GM12878 (cell line): ENCODE data around the gene NAT14. TPM values are rescaled to one million over a fixed set of nuclear protein-coding genes. Genes with fewer than 3 reads are reported as not detected.

Source experiments
- ATAC-seq: fragments of 200-7000 bp; cut with Tn5 transposase; 3 replicates; pipeline ENCODE4 v1.9.1; 2020; ENCODE audit warnings: mild to moderate bottlenecking, moderate library complexity
- BruUV-seq: library from RNA; stranded (reverse); fragments of 400-500 nt; replicated peaks from 2 replicates; lab custom pipeline; 2021; lab: Mats Ljungman, UMichigan
- CTCF ChIA-PET: fragments of 300-600 bp; sonication (Branson Sonifier 250); formaldehyde crosslinking; extraction: SDS; loops from one replicate; lab custom pipeline; 2021; ENCODE audit warnings: inconsistent platforms; lab: Yijun Ruan, JAX
- POLR2A ChIA-PET: fragments of 350-600 bp; formaldehyde crosslinking; extraction: SDS; loops from one replicate; lab custom pipeline; 2021; ENCODE audit warnings: inconsistent platforms; lab: Charles Lee
- RAD21 ChIA-PET: fragments of 300-600 bp; sonication (Branson Sonifier 250); formaldehyde crosslinking; loops from one replicate; lab custom pipeline; 2023; ENCODE audit warnings: antibody characterized with exemption; ENCODE audit not compliant: unreplicated experiment; lab: Charles Lee
- SMC1A ChIA-PET: fragments of 300-600 bp; sonication (Branson Sonifier 250); formaldehyde crosslinking; loops from one replicate; lab custom pipeline; 2023; ENCODE audit not compliant: unreplicated experiment, uncharacterized antibody; lab: Charles Lee
- DNase-seq: peaks from one replicate; pipeline ENCODE4 v3.0.0-alpha.2; 2011; ENCODE audit warnings: low read depth, low spot score
- FAIRE-seq: peaks from 3 replicates; lab custom pipeline; 2011; peaks lifted over from hg19 to GRCh38; lab: Jason Lieb, UNC
- H2AFZ ChIP-seq: 2 replicates; pipeline ENCODE4 v1.6.0; 2011; ENCODE audit warnings: low read depth, low read length, control low read depth; ENCODE audit not compliant: control insufficient read depth
- H3K27ac ChIP-seq: 2 replicates; pipeline ENCODE4 v1.5.1; 2011; ENCODE audit warnings: control low read depth; ENCODE audit not compliant: control insufficient read depth, insufficient read depth
- H3K27me3 ChIP-seq, 2 experiments: replicated peaks in 1 of 2; 2 replicates each; pipeline versions ENCODE4 v1.6.0 to v1.6.1; 2011; ENCODE audit warnings: low read length in 1 of 2; ENCODE audit not compliant: control insufficient read depth in 2 of 2, insufficient read depth in 2 of 2
- H3K36me3 ChIP-seq, 2 experiments: 2 replicates each; pipeline ENCODE4 v1.5.1; 2011; ENCODE audit warnings: low read length in 1 of 2; ENCODE audit not compliant: control insufficient read depth in 2 of 2, insufficient read depth in 2 of 2
- H3K4me1 ChIP-seq: 2 replicates; pipeline ENCODE4 v1.6.1; 2011; ENCODE audit warnings: mild to moderate bottlenecking, low read length, moderate library complexity, mixed read lengths; ENCODE audit not compliant: control insufficient read depth, insufficient read depth
- H3K4me2 ChIP-seq: 2 replicates; pipeline ENCODE4 v1.6.0; 2011; ENCODE audit warnings: control low read depth; ENCODE audit not compliant: control insufficient read depth, insufficient read depth
- H3K4me3 ChIP-seq: fragments of 200-600 bp; sonication (generic); 2 replicates; pipeline ENCODE4 v1.5.1; 2016
- H3K79me2 ChIP-seq: 2 replicates; pipeline ENCODE4 v1.6.0; 2011; ENCODE audit warnings: low read length; ENCODE audit not compliant: control insufficient read depth, insufficient read depth
- H3K9ac ChIP-seq: 2 replicates; pipeline ENCODE4 v1.8.0; 2011; ENCODE audit warnings: low read length, control low read depth, mixed read lengths; ENCODE audit not compliant: control insufficient read depth, insufficient read depth
- H3K9me3 ChIP-seq: replicated peaks from 3 replicates; pipeline ENCODE4 v1.5.1; 2011; ENCODE audit warnings: mild to moderate bottlenecking, low read length; ENCODE audit not compliant: control insufficient read depth, insufficient read depth
- H4K20me1 ChIP-seq: 2 replicates; pipeline ENCODE4 v1.6.0; 2011; ENCODE audit not compliant: control insufficient read depth, insufficient read depth
- EGR1 ChIP-seq, 2 experiments: IDR thresholded peaks; 1 replicate in 1 of 2; 2 replicates in 1 of 2; pipeline ENCODE4 v1.6.1; 2011 to 2012; ENCODE audit warnings: low read depth in 2 of 2, low read length in 2 of 2, borderline replicate concordance in 1 of 2, mild to moderate bottlenecking in 1 of 2, moderate library complexity in 1 of 2
- WGBS: methylation state at CpG from one replicate; pipeline ENCODE4 v1.1.6; 2016; ENCODE audit warnings: low lambda C conversion rate; ENCODE audit not compliant: insufficient replicate concordance, insufficient coverage; ENCODE audit errors: missing lambda C conversion rate; 5-methylcytosine and 5-hydroxymethylcytosine counted together
- in situ Hi-C: fragments of 300-500 bp; cut with MboI; formaldehyde crosslinking; loops from 9 replicates; pipeline ENCODE4 v1.14.3; 2018; ENCODE audit warnings: mixed read lengths
- intact Hi-C: fragments of 100-400 bp; cut with micrococcal nuclease; formaldehyde crosslinking; loops from one replicate; pipeline ENCODE4 v1.14.2; 2022; ENCODE audit not compliant: unreplicated experiment
- polyA plus RNA-seq, 11 experiments: library from polyadenylated mRNA; depleted of rRNA in 4 of 11; unstranded in 6 of 11; stranded (reverse) in 5 of 11; fragments of >200 nt; fragmentation: Nextera tagmentation in 4 of 11; fragmentation: Illumina TruSeq in 1 of 11; extraction: Ambion mirVana in 4 of 11; extraction: Trizol in 1 of 11; gene quantifications; 1 replicate in 1 of 11; 2 replicates in 10 of 11; pipeline versions ENCODE4 v1.2.1 to v1.2.3, GENCODE V29; 2011 to 2016; ENCODE audit warnings: inconsistent platforms in 2 of 11, missing spikeins in 2 of 11, low read depth in 1 of 11
- total RNA-seq, 4 experiments: library from RNA; depleted of rRNA in 3 of 4; stranded (reverse); fragments of >200 nt in 3 of 4; fragmentation: Illumina TruSeq in 1 of 4; extraction: Trizol in 1 of 4; gene quantifications; 2 replicates each; pipeline versions ENCODE4 v1.2.1 to v1.2.3, GENCODE V29; 2013 to 2021
- TF ChIP-seq, protein P1 (sequence below): IDR thresholded peaks from 2 replicates; pipeline ENCODE4 v1.6.1; 2012; ENCODE audit warnings: low read depth, low read length, improper control_type of control experiment

Gene NAT14
- total and polyA plus RNA-seq, 10 of the 15 experiments (the other 5 are each of a cell fraction or from before 2014, with no cell fraction given) = 0.87 to 23.6 (median 9.7) TPM

DNA sequence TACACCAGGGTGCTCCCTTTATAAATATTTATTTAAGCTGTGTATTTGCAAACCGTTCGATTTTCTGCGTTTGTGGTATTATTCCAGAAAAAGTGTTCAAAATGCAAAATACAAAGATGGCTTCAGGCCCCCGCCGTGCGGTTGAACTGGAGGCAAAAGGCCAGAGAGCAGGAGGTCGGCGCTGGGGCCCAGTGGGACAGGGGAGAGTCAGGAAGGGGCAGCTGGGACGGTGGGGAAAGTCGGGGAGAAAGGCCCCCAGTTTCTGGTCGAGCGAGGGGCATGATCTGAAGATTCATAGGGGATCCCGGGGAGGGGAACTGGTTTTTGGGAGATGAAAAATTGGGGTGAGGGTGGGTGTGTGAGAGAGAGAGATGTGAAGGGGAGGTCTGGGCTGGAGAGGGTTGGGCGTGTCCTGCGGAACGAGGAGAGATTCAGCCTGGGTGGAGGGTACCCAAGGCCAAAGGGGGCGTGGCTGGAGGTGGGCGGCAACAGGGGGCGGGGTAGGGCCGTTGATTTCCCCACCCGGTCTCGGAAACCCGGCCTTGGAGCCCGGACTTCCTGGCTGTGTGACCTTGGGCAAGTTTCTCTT is 24.2 kb upstream of the NAT14 start:
- Histone ChIP-seq H3K36me3 (no peaks in the 10 kb centered on the region; a peak in 2 of 4 replicates), H3K4me3 (peak overlapping the region; percentile 96; the same call in 1 of the 2 replicates), H3K4me2 (peak overlapping the region; percentile 71), H4K20me1 (no peaks in the 10 kb centered on the region; the same call in 1 of the 2 replicates), H3K79me2 (peaks cover 9% of the 10 kb centered on the region), H3K9ac (peak overlapping the region; percentile 97), H3K27me3 (no peaks in the 10 kb centered on the region), H2AFZ (no peak overlapping the region), H3K9me3 (no peaks in the 10 kb centered on the region), H3K27ac (peak overlapping the region; percentile 94), H3K4me1 (no peaks in the 10 kb centered on the region)
- DNase-seq (no peak), ATAC-seq (peak; percentile 64), FAIRE-seq (peak; percentile 65)
- POLR2A ChIA-PET = no interaction called here
- in situ Hi-C loops = no loop called here
- RAD21 ChIA-PET = no interaction called here
- intact Hi-C loops = no loop called here
- CTCF ChIA-PET = interaction anchor here (0.7 to 3.2 kb wide), 2 partner anchors 43 to 160 kb away, joined by 4 to 15 read pairs; no protein-coding TSS in a partner anchor
- WGBS = 58% methylated on average over 15 of the region's 24 CpGs
- no TSS peak for BruUV-seq
- SMC1A ChIA-PET = no interaction called here
- TF ChIP-seq, protein P1, sequence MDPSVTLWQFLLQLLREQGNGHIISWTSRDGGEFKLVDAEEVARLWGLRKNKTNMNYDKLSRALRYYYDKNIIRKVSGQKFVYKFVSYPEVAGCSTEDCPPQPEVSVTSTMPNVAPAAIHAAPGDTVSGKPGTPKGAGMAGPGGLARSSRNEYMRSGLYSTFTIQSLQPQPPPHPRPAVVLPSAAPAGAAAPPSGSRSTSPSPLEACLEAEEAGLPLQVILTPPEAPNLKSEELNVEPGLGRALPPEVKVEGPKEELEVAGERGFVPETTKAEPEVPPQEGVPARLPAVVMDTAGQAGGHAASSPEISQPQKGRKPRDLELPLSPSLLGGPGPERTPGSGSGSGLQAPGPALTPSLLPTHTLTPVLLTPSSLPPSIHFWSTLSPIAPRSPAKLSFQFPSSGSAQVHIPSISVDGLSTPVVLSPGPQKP = no peak
- TF ChIP-seq EGR1 (IDR thresholded peaks at IDR 0.05; ENCODE audit: borderline replicate concordance in 1 of 2, low read depth in 2 of 2, low read length in 2 of 2) = 0 out of 3 replicates have a peak, but pooled peaks of 1 of the 2 experiments have one; percentile 21
- TF ChIP-seq, all 136 proteins: peak for 1
